ENCODE data around the gene GALK2.
A peak's percentile ranks its signal among the peaks of the same experiment; 100 is the strongest.
"Not testable (repeated sequence)": the region's sequence is repeated elsewhere in the genome, so short reads cannot be mapped to it uniquely, and the experiment has no call there.

The GALK2 gene

GRCh38 chr15:49225572-49226281, 55.7 kb downstream of the GALK2 start:
- DNase-seq: peak; percentile 34

- no peak for DNase-seq
Observed at GRCh38 chr15:49227602-49228001, 57.6 kb downstream of the GALK2 start.

DNA sequence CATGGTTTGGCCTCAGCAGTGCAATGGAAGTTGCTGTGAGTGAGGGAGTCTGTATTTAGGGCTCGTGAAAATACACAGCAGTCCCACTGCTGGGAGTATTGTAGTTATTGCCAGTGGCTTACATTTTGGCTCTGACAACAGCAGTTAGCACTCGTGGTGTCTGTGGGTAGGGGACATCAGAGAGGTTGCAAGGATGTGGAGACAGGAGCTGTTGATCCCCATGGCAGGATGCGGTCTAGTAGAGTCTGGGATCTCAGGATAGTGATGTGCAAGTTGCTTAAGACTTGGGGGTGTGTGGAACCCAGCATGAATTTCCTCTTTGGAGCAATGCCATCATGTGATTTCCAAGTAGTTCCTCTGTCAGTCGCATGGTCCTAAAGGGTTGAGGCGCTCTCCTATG, 59.9 kb downstream of the GALK2 start:
- no peak for DNase-seq

DNA sequence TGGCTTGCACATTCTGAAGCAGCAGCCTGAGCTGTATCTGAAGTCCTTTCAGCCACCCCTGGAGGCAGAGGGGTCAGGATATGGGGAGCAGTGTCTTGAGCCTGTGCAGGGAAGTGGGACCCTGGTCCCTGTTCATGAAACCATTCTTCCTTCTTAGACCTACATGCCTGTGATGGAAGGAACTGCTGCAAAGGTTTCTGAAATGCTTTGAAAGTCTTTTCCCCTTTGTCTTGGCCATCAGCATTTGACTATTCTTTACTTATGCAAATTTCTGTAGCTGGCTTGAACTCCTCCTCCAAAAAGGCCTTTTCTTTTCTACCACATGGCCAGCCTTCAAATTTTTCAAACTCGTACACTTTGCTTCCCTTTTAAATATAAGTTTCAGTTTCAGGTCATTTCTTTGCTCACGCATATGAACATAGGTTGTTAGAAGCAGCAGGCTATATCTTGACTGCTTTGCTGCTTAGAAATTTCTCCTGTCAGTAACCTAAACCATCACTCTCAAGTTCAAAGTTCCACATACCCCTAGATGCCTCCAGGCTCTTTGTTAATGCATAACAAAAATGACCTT, 62.3 kb downstream of the GALK2 start:
- no peak for DNase-seq

DNA sequence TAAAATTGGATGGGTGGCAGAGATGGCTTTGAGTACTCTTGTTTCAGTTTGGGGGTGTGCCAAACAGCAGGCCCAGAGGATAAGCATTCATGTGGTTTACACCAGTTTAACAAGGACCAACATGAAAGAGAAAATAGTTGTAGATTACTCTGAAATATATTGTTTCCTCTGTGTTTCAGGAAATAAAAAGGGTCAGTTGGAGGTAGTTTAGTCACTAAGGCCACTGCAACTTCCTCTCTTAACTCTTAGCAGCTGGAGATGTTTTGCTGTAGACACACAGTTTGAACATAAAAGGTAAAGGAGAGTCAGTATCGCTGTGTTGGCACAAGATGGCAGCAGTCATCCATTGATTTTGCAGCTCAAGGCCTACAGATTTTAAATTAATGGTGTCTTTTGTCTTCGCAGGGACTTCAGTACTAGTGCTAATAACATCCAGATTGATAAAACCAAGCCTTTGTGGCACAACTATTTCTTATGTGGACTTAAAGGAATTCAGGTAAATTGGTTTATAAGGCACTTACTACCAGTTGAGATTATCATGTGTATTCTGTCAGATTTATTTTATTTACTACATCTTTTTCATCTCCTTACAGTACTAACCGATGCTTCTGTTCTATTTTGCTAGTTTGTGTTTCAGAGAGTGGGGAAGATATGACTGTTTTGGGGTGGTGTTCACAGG, 65.5 kb downstream of the GALK2 start:
- peak; percentile 91 for DNase-seq

DNA sequence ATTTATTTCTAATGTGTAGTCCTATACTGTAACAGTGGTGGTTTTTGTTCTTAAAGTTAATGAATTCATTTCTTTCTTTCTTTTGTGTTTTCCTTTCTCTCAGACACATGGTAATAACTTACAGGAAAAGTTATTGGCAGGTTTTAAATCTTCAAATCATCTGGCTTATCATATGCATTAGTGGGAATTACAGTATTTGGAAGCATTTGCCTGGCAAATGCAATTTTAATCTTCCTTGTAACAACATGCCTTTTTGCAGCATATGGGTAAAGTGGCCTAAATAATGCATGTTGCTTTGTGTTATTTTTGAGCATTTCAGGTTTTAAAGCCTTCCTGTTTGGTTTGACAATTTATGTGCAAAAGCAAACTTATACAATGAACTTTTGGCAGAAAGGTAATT, 66.8 kb downstream of the GALK2 start:
- no peak for DNase-seq

GRCh38 chr15:49238342-49238741, 68.3 kb downstream of the GALK2 start:
- peak; percentile 85 for DNase-seq

DNA sequence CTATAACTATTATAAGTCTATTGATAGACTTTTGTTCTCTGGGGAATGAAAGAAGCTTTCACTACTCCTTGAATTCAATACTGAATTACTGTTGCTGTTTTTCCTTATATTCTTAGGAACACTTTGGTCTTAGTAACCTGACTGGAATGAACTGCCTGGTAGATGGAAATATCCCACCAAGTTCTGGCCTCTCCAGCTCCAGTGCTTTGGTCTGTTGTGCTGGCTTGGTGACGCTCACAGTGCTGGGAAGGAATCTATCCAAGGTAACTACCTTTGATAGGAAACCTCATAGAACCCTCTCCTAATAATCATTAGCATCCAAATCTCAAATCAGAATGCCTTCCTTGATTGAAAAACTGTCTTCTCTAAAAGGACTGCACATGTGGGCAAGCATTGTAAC, 69.1 kb downstream of the GALK2 start:
- no peak for DNase-seq

- no peak for DNase-seq
Observed at GRCh38 chr15:49242820-49243219, 72.8 kb downstream of the GALK2 start.

DNA sequence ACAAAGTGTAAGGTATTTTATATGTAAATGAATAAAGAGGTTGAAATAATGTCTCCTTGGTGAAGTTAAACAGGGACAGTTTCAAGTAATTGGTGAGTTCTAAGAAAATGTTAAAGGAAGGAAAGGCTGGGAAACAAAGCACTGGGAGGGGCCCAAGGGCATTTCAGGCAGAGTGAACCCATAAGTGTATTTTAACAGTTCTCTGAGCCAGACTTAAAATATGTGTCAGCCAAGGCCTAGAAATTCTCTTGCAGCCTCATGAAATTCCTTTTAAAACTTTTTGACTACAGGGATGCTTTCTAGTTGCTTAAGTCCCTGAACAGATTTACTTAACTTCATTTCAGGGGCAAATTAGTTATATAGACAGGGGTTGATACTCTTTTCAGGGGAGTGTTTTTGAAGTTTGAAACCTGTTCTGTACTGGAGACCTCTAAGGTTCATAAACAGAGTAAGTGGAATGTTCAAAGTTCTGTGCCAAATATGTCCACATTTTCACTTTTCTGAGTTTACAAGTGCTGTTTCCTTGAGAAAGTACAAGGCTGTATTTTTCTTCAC, 77.6 kb downstream of the GALK2 start:
- no peak for DNase-seq

DNA sequence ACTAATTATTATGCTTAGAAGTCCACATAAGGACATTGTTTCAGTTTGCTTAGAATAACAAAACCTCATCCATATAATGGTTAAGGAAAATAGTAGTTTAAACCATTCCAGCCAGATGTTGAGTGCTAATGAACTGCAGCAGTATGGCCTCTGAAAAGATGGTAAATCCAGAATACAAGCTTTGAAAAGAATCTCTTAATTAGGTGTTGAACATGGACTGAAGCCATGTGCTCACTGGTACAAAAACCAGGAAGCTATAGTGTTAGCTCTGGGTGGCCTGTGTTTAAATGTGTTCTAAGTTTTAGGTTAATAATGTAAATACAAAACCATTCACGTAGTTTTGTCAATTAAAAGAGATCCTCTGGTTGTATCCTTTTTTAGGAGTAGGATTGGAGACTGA, 78.2 kb downstream of the GALK2 start:
- no peak for DNase-seq

DNA sequence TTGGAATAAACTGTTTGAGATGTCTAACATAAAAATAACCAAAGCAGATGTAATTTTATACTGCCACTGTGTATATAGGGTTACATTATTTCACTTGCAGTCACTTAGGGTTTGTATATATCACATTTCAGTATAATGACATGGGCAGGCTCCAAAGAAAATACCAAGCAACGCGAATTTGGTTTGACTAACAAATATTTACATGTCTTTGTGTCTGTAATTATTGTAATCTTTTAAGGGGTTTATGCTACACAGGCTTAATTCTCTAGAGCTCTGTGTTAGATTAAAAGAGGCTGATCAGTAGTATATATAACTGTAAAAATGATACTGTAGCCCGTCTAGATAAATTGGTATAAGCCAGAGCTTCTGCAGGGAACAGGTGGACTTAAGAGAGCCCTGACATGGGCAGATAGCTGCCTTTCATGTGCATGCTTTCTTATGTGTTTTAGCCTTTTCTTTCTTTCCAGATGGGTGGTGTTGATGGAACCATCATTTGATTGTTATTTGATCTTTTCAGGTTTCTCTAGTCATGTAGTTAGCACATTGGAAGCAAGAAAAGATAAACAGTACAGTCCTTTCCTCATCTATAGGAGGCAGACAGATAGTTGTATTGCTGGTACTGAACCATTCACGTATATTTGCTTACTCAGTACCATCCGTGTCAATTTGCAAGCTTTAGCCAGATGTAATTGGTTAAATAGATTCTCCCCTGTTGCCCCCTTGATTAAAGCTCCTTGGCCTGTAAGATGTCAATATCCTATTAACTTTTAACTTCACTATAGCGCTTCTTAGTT, 86.1 kb downstream of the GALK2 start:
- DNase-seq: peak; percentile 86

- not testable (repeated sequence) for DNase-seq
Observed at GRCh38 chr15:49265117-49265516, 95.1 kb downstream of the GALK2 start.

- DNase-seq: no peak
Observed at GRCh38 chr15:49265911-49266310, 95.9 kb downstream of the GALK2 start.

- no peak for DNase-seq
Observed at GRCh38 chr15:49270541-49271421, 100.7 kb downstream of the GALK2 start.

DNA sequence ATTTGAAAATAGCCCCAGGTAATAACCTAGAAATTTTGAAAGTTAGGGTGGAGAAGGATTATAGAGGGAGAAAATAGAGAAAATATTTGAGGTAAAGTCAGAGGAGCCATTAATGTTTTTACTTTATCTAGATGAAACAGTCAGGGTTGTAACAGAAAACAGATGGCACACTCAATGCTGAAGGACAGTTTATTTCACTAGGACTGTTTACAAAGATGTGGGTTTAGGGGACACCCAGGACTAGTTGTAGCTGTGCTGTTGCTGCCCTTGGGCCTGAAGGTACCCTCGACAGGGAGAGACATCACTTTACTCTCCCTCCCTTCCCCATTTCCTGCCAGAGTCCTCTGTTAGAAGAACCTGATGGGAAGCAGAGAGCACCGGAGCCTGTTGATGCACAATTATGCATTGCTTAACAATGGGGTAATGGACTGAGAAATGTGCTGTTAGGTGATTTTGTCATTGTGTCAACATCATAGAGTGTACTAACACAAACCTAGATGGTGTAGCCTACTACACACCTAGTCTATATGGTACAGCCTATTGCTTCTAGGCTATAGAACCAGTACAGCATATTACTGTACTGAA, 103.8 kb downstream of the GALK2 start:
- DNase-seq: no peak

GRCh38 chr15:49278751-49279150, 108.7 kb downstream of the GALK2 start:
- no peak for DNase-seq

DNA sequence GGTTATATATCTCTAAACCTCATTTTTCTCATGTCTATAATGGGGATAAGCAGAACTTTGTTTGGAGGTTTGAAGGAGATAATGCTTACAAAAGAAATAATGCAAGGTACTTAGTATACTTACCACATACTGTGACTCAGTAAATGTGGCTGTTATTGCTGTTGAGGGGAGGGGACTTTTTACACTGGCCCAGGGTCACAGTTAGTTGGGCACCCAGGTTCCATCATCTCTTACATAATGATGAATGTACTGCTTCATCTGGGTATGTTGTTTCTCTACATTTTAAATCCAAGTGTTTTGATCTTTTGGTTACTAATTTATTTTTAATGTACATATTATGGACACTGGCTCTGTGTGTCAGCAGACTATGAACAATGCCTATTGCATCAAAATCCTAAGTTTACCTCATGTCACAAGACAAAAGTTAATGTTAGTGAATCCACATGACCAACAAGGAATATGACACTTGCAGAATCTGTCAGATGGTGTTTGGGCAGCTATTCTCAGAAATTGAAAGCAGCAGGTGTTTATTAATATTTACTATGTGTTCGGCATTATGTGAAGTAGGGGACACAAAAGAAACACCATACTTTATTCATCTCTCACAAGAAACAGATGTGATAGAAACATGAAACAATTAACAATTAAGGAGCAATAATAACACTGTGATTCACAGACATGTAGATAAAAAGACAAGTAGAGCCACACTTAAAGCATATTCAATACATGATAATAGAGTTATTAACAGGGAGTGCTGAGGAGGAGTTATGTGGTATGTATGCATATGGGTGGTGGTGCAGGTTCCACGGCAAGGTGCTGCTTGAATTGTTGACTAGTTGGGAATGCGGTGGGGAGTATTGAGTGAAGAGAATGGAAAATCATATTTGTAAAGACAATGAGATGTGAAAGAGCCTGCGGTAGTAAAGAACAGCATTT, 109.7 kb downstream of the GALK2 start:
- DNase-seq: peak; percentile 15

GRCh38 chr15:49282366-49282765, 112.3 kb downstream of the GALK2 start:
- no peak for DNase-seq

DNA sequence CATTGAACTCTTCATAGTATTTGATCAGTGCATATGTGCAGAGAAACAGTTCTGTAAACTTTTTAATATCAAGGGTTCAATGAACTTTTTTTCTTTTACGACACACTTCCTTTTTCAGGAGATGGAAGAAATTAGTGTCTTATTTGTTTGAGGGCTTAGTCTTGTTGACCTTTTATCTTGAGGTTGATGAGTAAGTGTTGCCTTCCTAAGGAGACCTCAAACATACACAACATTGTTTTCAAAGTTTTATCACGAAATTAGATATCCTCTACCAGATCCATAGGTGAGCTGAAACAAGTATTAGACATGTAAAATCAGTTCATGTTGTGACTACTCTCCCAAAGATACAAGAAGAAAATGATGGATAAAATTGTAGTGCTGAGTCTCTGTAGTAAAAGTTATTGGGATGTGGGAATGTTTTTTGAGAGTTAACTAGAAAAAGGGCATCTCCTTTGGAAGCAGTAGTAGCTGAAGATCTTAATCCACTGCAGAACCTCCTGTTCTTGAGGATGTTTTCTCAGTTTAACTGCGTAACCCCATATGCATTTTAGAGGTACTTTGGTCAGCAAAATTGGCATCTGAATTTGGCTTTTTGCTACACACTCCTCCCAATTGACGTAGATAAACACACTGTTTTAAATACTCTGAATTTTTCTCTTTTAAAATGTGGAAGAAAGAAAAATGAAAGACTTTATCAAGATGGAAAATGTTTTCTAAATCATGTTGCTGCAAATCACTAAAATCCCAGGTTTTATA, 116.8 kb downstream of the GALK2 start:
- no peak for DNase-seq
